ENCODE data around the gene PTRH1.

- no peak for TF ChIP-seq CTCF (IDR thresholded peaks at IDR 0.05)
- no peak for TF ChIP-seq POLR2A (IDR thresholded peaks at IDR 0.05)
Measured at GRCh38 chr9:127720031-127720864, 4.8 kb upstream of the PTRH1 start.

All from body of pancreas (tissue), 4 donors.